ENCODE measurements around the gene SVOP. TPM values are rescaled to one million over a fixed set of nuclear protein-coding genes. Genes with fewer than 3 reads are reported as not detected.

The SVOP gene
- total and polyA plus RNA-seq, 2 of the 8 experiments (the other 6 are each of a cell fraction or from before 2014, with no cell fraction given): 0.06 TPM; not detected in 1

- Histone ChIP-seq H4K91ac (replicated peaks; ENCODE audit: insufficient read length, low read length) (no peak overlapping the region), H4K20me1 (replicated peaks in 1 of 2; ENCODE audit: control insufficient read depth in 1 of 2, insufficient read depth in 2 of 2, low read length in 2 of 2) (no peaks in the 10 kb centered on the region), H3K27me3 (replicated peaks in 1 of 4; ENCODE audit: control insufficient read depth in 3 of 4, extremely low read depth in 1 of 4, insufficient read depth in 3 of 4, low read length in 3 of 4) (no peaks in the 10 kb centered on the region), H3K23me2 (ENCODE audit: low read depth, low read length) (no peaks in the 10 kb centered on the region), H2BK5ac (ENCODE audit: low read depth, low read length) (no peak overlapping the region), H3K4me3 (ENCODE audit: extremely low read depth in 1 of 4, insufficient read depth in 2 of 4, low read depth in 3 of 4, low read length in 4 of 4) (no peak overlapping the region), H3K23ac (ENCODE audit: insufficient read length) (no peak overlapping the region), H3K56ac (replicated peaks; ENCODE audit: insufficient read length, low read depth, low read length) (no peak overlapping the region), H2AFZ (ENCODE audit: low read length) (peak overlapping the region; percentile 98; the same call in 1 of the 2 replicates), H3K4ac (replicated peaks; ENCODE audit: insufficient read length, low read depth, low read length) (no peak overlapping the region), H3K4me1 (replicated peaks in 1 of 4; ENCODE audit: control insufficient read depth in 3 of 4, insufficient read depth in 4 of 4, low read length in 3 of 4) (no peaks in the 10 kb centered on the region), H3K79me2 (ENCODE audit: control insufficient read depth in 1 of 2, insufficient read depth in 2 of 2, low read length in 2 of 2) (no peaks in the 10 kb centered on the region), H2BK20ac (ENCODE audit: low read length) (no peak overlapping the region), H2BK15ac (ENCODE audit: low read length) (no peak overlapping the region), H3K9ac (replicated peaks in 1 of 4; ENCODE audit: extremely low read depth in 1 of 4, low read depth in 3 of 4, low read length in 3 of 4) (no peak overlapping the region), H2AK5ac (ENCODE audit: low read depth, low read length) (no peak overlapping the region), H4K8ac (ENCODE audit: extremely low read depth, insufficient read depth, low read length) (no peak overlapping the region), H3K9me3 (ENCODE audit: insufficient read depth in 2 of 2, low read depth in 1 of 2, low read length in 1 of 2) (peaks cover 10 to 12% of the 10 kb centered on the region in 2 experiments; a peak in 3 of 4 replicates), H3K79me1 (ENCODE audit: low read depth, low read length) (no peaks in the 10 kb centered on the region), H3K4me2 (ENCODE audit: insufficient read depth in 1 of 2, low read depth in 2 of 2, low read length in 2 of 2) (no peak overlapping the region), H4K5ac (ENCODE audit: insufficient read length, low read depth, low read length) (no peak overlapping the region), H3K36me3 (ENCODE audit: control insufficient read depth in 2 of 4, insufficient read depth in 4 of 4, low read length in 3 of 4) (no peaks in the 10 kb centered on the region), H3K27ac (ENCODE audit: low read depth, low read length) (no peak overlapping the region), H3K14ac (ENCODE audit: insufficient read length) (no peak overlapping the region), H2BK120ac (replicated peaks; ENCODE audit: low read depth, low read length) (no peak overlapping the region), H2BK12ac (ENCODE audit: low read depth, low read length) (no peak overlapping the region), H3K18ac (ENCODE audit: extremely low read depth, low read length) (no peak overlapping the region)
- DNase-seq (ENCODE audit: low read depth in 1 of 2, low spot score in 2 of 2): peak; percentile 17 to 81
- CTCF ChIA-PET (ENCODE audit: partially characterized antibody): interaction anchor here (0.6 to 5.3 kb wide), 47 partner anchors 8 to 368 kb away, joined by 3 to 71 read pairs (median 4); partner anchors contain the start of genes ALKBH2, DAO and SVOP
- 40% methylated on average over 12 of the region's 12 CpGs; no CpG with 5 or more reads in 1 of the 2 experiments for WGBS, 2 experiments (ENCODE audit: extremely low coverage in 1 of 2, insufficient coverage in 1 of 2, insufficient read length in 1 of 2, insufficient replicate concordance in 2 of 2, low coverage in 1 of 2, low lambda C conversion rate in 2 of 2, missing lambda C conversion rate in 1 of 2)
- peak; percentile 52 for FAIRE-seq
- POLR2A ChIA-PET (ENCODE audit: partially characterized antibody): interaction anchor here (1.2 to 1.6 kb wide), 2 partner anchors 11 to 154 kb away, joined by 3 to 4 read pairs; no protein-coding TSS in a partner anchor
- TF ChIP-seq KDM1A (IDR thresholded peaks at IDR 0.05; ENCODE audit: borderline replicate concordance, low read length) (no peak), CHD2 (IDR thresholded peaks at IDR 0.05; ENCODE audit: low read length) (no peak), MAX (IDR thresholded peaks at IDR 0.05) (0 out of 2 replicates have a peak, but pooled peaks have one; percentile 23), RAD21 (IDR thresholded peaks at IDR 0.05 in 1 of 2, conservative IDR thresholded peaks at IDR 0.05 in 1 of 2; ENCODE audit: low read depth in 2 of 2, low read length in 2 of 2) (peak; percentile 91 to 96), SRF (IDR thresholded peaks at IDR 0.05; ENCODE audit: low read depth, low read length) (no peak), KDM5A (IDR thresholded peaks at IDR 0.05; ENCODE audit: low read length) (no peak), CTCF (IDR thresholded peaks at IDR 0.05; ENCODE audit: control extremely low read depth in 1 of 3, insufficient read depth in 1 of 3, low read depth in 1 of 3, low read length in 3 of 3) (peak; percentile 78 to 85 (median 83)), ASH2L (IDR thresholded peaks at IDR 0.05; ENCODE audit: low read length) (no peak), MAFK (IDR thresholded peaks at IDR 0.05; ENCODE audit: low read depth, low read length) (no peak)
Measured at GRCh38 chr12:108950991-108951739, 69.7 kb downstream of the SVOP start.
